ENCODE data around the gene ANO3. TPM values are rescaled to one million over a fixed set of nuclear protein-coding genes. Genes with fewer than 3 reads are reported as not detected.

The ANO3 gene
- total and polyA plus RNA-seq, 2 donors from 2014 or later = 0.30 to 1.5 TPM

DNA sequence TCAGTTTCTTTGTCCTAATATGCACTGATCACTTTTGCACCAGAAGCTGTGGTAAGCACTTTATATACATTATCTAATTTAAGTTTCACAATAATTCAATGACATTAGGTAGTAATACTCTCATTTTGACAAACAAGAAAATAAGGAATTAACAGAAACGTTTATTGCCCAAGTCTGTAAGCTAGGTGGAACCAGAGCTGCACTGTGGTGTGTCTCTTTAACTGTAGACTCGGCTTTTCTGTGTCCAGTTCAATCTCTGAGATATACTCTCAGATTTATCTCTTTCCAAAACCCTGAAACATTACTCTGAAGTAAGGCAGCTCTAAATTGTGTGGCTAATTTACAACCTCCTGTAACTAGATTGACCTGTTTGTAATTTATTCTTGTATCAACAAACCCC is 139.1 kb downstream of the ANO3 start:
- H3K9ac ChIP-seq (ENCODE audit: low read length in 3 of 3) = no peak overlapping the region
- no peak for TF ChIP-seq CTCF (IDR thresholded peaks at IDR 0.05; ENCODE audit: borderline replicate concordance, extremely low read depth, insufficient read depth)
- no peaks in the 10 kb centered on the region for H3K4me1 ChIP-seq (ENCODE audit: control insufficient read depth in 2 of 3, insufficient read depth in 2 of 3, low read depth in 1 of 3, low read length in 3 of 3)
- no peak overlapping the region for H3K4me3 ChIP-seq (ENCODE audit: low read length in 3 of 3)
- no peak for FAIRE-seq
- intact Hi-C loops (cut with DNase I) = no loop called here
- no peaks in the 10 kb centered on the region for H3K27me3 ChIP-seq (ENCODE audit: control insufficient read depth, insufficient read depth, low read length)
- no peaks in the 10 kb centered on the region for H3K9me3 ChIP-seq (ENCODE audit: control insufficient read depth in 2 of 3, insufficient read depth in 1 of 3, low read length in 3 of 3)
- DNase-seq = peak in 1 of 5 donors; percentile 9
- no peaks in the 10 kb centered on the region for H3K36me3 ChIP-seq (ENCODE audit: control insufficient read depth in 2 of 3, insufficient read depth in 3 of 3, low read length in 3 of 3)
- no peak overlapping the region for H3K27ac ChIP-seq (ENCODE audit: low read depth in 2 of 2, low read length in 2 of 2)

DNA sequence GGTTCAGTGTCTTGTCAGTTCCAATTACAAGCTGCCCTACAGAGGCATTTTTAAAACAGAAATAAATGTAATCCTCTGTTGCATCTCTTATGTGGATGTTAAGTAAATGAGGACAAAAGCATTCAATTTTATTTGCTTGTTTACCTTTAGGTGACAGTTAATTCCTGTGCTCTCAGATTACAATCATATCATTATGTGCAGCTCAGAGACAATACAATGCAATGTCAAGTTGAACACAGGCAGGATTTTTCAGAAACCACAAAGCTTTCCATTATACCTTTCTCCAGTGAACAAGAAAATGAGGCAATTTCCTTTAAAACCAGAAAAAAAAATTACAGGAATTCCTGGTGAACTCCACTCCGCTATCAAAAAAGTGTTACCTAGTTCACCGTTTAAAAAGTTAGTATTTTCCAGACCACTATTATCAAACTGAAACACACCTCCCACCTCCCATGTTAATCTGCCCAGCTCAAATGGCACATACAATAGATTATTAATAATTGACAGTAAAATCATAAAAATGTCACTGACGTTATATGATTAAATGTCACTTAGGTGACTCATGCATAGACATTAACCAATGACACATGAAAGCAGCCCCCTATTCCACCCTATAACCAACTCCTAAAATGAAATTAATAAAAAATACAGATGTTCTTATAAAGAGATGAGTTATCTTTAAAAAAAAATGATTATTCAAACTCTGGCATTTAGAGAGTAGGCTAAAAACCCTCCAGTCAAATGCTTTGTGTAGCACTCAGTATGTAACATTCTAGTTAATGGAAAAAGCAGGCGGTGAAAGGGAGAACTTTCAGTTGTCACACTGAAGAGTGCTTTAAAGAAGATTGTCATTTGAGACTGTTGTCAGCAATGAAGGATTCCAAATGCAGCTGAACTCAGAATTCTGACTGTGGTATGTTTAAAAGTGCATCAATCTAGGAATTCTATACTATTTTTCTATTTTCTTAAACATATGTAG is 141.6 kb downstream of the ANO3 start:
- no peak for FAIRE-seq
- intact Hi-C loops (cut with DNase I) = no loop called here

DNA sequence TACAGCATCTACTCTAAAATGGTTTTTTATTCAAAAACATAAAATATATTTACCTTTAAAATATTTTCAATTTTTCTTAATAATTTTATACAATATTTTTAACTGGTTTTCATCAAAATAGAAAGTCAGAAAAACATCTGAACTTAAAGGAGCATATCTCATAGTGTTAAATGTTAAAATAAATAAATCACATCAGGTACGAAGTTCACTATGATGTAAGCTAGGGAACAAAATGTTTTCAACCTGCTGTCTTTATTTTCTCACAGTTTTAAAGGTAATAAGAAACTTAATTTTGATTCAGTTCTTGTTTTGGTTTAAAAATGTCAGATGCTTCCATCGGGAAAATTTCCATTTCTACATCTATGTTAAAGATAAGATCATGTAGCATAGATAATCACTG is 142.5 kb downstream of the ANO3 start:
- no peak for TF ChIP-seq CTCF (IDR thresholded peaks at IDR 0.05; ENCODE audit: borderline replicate concordance, extremely low read depth, insufficient read depth)
- H3K36me3 ChIP-seq (ENCODE audit: control insufficient read depth in 2 of 3, insufficient read depth in 3 of 3, low read length in 3 of 3) = no peaks in the 10 kb centered on the region
- FAIRE-seq (peak; percentile 82), DNase-seq (no peak)
- H3K4me3 ChIP-seq (ENCODE audit: low read length in 3 of 3) = no peak overlapping the region
- H3K27me3 ChIP-seq (ENCODE audit: control insufficient read depth, insufficient read depth, low read length) = no peaks in the 10 kb centered on the region
- H3K9me3 ChIP-seq (ENCODE audit: control insufficient read depth in 2 of 3, insufficient read depth in 1 of 3, low read length in 3 of 3) = no peaks in the 10 kb centered on the region
- no peak overlapping the region for H3K9ac ChIP-seq (ENCODE audit: low read length in 3 of 3)
- H3K27ac ChIP-seq (ENCODE audit: low read depth in 2 of 2, low read length in 2 of 2) = no peak overlapping the region
- H3K4me1 ChIP-seq (ENCODE audit: control insufficient read depth in 2 of 3, insufficient read depth in 2 of 3, low read depth in 1 of 3, low read length in 3 of 3) = no peaks in the 10 kb centered on the region
- intact Hi-C loops (cut with DNase I) = no loop called here

More for the DNA sequence above, 141.6 kb downstream of the ANO3 start:
- no peaks in the 10 kb centered on the region for H3K4me1 ChIP-seq (ENCODE audit: control insufficient read depth in 2 of 3, insufficient read depth in 2 of 3, low read depth in 1 of 3, low read length in 3 of 3)
- no peaks in the 10 kb centered on the region for H3K9me3 ChIP-seq (ENCODE audit: control insufficient read depth in 2 of 3, insufficient read depth in 1 of 3, low read length in 3 of 3)
- DNase-seq = peak in 2 of 5 donors; percentile 52 to 57
- no peak overlapping the region for H3K4me3 ChIP-seq (ENCODE audit: low read length in 3 of 3)
- H3K27ac ChIP-seq (ENCODE audit: low read depth in 2 of 2, low read length in 2 of 2) = no peak overlapping the region
- no peak for TF ChIP-seq CTCF (IDR thresholded peaks at IDR 0.05; ENCODE audit: borderline replicate concordance, extremely low read depth, insufficient read depth)
- H3K27me3 ChIP-seq (ENCODE audit: control insufficient read depth, insufficient read depth, low read length) = no peaks in the 10 kb centered on the region
- no peak overlapping the region for H3K9ac ChIP-seq (ENCODE audit: low read length in 3 of 3)
- H3K36me3 ChIP-seq (ENCODE audit: control insufficient read depth in 2 of 3, insufficient read depth in 3 of 3, low read length in 3 of 3) = no peaks in the 10 kb centered on the region
